ENCODE results near the gene PTPRC. TPM values are rescaled to one million over a fixed set of nuclear protein-coding genes. Genes with fewer than 3 reads are reported as not detected.

The PTPRC gene
- total RNA-seq, 2 donors from 2014 or later = 27.1 to 86.8 TPM

DNA sequence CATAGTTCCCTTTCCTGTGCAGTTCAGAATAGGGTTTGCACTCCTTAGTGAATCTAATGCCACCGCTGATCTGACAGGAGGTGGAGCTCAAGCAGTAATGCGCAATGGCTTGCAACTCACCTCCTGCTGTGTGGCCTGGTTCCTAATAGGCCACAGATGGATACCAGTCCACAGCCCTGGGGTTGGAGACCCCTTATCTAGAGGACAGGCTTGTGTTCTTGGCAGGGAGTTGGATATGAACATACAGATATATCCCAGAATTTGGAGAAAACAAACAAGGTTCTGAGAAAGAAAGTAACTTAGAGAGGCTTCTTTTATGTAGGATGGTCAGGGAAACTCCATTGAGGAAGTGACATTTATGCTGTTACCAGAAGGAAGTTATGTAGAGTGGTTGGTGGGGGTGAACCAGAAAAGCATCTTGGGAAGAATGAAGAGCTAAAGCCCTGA, 5.1 kb upstream of the PTPRC start:
- Histone ChIP-seq H3K4me1 (ENCODE audit: control insufficient read depth in 1 of 2, low read depth in 2 of 2) (no peaks in the 10 kb centered on the region), H3K36me3 (no peaks in the 10 kb centered on the region), H3K9me3 (no peaks in the 10 kb centered on the region), H3K4me3 (no peak overlapping the region), H3K27me3 (replicated peaks; ENCODE audit: insufficient read depth) (no peaks in the 10 kb centered on the region), H3K27ac (no peak overlapping the region)
- TF ChIP-seq, protein P1, sequence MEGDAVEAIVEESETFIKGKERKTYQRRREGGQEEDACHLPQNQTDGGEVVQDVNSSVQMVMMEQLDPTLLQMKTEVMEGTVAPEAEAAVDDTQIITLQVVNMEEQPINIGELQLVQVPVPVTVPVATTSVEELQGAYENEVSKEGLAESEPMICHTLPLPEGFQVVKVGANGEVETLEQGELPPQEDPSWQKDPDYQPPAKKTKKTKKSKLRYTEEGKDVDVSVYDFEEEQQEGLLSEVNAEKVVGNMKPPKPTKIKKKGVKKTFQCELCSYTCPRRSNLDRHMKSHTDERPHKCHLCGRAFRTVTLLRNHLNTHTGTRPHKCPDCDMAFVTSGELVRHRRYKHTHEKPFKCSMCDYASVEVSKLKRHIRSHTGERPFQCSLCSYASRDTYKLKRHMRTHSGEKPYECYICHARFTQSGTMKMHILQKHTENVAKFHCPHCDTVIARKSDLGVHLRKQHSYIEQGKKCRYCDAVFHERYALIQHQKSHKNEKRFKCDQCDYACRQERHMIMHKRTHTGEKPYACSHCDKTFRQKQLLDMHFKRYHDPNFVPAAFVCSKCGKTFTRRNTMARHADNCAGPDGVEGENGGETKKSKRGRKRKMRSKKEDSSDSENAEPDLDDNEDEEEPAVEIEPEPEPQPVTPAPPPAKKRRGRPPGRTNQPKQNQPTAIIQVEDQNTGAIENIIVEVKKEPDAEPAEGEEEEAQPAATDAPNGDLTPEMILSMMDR (IDR thresholded peaks at IDR 0.05) = no peak
- ATAC-seq (ENCODE audit: insufficient number of reproducible peaks, low FRiP score, low read depth) (no peak), DNase-seq (ENCODE audit: low spot score) (no peak)

DNA sequence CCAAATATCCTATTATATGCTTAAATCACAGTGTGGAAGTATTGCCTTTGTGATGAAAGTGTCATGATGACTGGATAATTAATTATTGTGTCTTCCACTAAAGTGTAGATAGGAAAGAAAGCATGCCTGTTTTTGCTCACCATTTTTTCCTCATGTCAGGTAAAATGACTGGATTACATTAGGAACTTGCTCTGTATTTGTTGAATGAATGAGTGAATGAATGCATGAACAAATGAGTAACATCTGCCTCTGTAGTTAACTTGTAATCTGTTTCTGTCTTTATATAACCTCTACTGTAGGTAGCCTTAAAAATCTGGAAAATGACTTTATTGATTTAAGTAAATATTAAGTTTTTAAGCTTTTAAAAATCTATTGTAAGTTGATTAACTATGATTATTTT, 2.9 kb upstream of the PTPRC start:
- Histone ChIP-seq H3K4me3 (no peak overlapping the region), H3K27me3 (replicated peaks; ENCODE audit: insufficient read depth) (no peaks in the 10 kb centered on the region), H3K27ac (no peak overlapping the region), H3K4me1 (ENCODE audit: control insufficient read depth in 1 of 2, low read depth in 2 of 2) (no peaks in the 10 kb centered on the region), H3K36me3 (no peaks in the 10 kb centered on the region), H3K9me3 (no peaks in the 10 kb centered on the region)
- no peak for DNase-seq (ENCODE audit: low spot score)
- TF ChIP-seq, protein P1 (IDR thresholded peaks at IDR 0.05) = no peak
- ATAC-seq (ENCODE audit: insufficient number of reproducible peaks, low FRiP score, low read depth) = no peak

DNA sequence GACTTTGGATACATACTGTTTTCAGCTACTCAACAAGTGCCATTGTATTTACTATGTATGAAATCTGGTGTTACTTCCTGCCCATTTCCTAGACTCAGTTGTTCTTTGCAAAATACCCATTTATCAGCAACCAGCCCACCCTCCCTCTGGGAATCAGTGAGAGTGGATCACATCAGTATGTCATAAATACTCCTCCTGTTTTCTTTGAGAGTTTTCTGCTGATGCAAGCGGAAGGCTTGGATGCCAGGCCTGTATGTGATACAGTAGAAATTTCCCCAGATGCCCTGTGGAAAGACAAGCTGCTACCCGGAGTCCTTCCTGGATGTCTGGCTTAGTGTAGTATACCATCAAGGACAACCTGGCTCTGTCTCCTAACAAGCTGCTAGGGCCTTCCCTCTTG, 2.4 kb upstream of the PTPRC start:
- H3K36me3 ChIP-seq = no peaks in the 10 kb centered on the region
- DNase-seq (ENCODE audit: low spot score) = no peak
- no peak overlapping the region for H3K4me3 ChIP-seq
- H3K27me3 ChIP-seq (replicated peaks; ENCODE audit: insufficient read depth) = no peaks in the 10 kb centered on the region
- no peaks in the 10 kb centered on the region for H3K4me1 ChIP-seq (ENCODE audit: control insufficient read depth in 1 of 2, low read depth in 2 of 2)
- H3K9me3 ChIP-seq = no peaks in the 10 kb centered on the region
- H3K27ac ChIP-seq = no peak overlapping the region
- no peak for ATAC-seq (ENCODE audit: insufficient number of reproducible peaks, low FRiP score, low read depth)
- TF ChIP-seq, protein P1 (IDR thresholded peaks at IDR 0.05) = no peak

DNA sequence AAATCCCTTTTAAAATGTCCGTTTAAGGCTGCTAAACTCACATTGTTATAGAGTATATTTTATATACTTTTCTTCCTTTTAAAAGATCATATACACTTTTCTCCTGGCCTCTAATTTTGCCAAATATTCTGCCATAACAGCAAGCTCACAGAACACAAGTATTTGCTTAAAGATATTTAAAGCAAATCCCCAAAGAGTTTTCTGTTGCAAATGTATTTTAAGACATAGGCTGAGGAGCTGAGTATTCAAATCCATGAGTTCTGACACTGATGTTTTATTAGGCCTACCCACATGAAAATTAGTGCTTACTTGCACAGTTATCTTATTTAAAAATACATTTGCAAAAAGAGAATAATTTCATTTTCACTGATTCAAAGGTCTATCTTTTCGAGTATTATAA, 1.7 kb upstream of the PTPRC start:
- no peak for ATAC-seq (ENCODE audit: insufficient number of reproducible peaks, low FRiP score, low read depth)
- no peak for DNase-seq (ENCODE audit: low spot score)
- no peaks in the 10 kb centered on the region for H3K4me1 ChIP-seq (ENCODE audit: control insufficient read depth in 1 of 2, low read depth in 2 of 2)
- TF ChIP-seq, protein P1 (IDR thresholded peaks at IDR 0.05) = no peak
- no peaks in the 10 kb centered on the region for H3K36me3 ChIP-seq
- no peaks in the 10 kb centered on the region for H3K9me3 ChIP-seq
- H3K27me3 ChIP-seq (replicated peaks; ENCODE audit: insufficient read depth) = no peaks in the 10 kb centered on the region
- no peak overlapping the region for H3K27ac ChIP-seq
- H3K4me3 ChIP-seq = no peak overlapping the region

DNA sequence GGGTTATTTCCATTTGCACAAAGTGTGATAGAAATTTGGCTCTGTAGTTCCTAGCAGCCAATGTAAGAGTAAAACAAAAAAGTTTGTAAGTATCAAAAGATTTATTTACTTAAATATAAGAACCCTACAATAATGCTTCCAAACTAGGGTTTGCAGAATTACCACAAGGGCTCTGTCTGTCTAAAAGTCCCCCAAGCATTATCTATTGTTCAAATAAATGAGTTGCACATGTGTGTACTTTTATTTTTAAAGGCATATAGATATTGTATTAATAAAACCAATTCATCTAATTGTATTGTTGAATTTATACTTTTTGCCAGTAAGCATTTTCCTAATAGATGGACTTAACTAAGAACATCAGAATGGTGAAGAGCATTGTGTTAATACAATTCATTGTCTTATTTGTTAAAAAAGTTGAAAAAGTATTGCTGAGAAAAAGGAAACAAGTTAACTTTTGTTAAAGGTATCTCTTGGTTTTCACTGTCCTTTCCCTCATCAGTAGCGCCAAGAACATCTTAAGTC, 863 bp upstream of the PTPRC start:
- no peak for DNase-seq (ENCODE audit: low spot score)
- H3K36me3 ChIP-seq = no peaks in the 10 kb centered on the region
- H3K4me3 ChIP-seq = no peak overlapping the region
- no peak for ATAC-seq (ENCODE audit: insufficient number of reproducible peaks, low FRiP score, low read depth)
- TF ChIP-seq, protein P1 (IDR thresholded peaks at IDR 0.05) = no peak
- no peaks in the 10 kb centered on the region for H3K9me3 ChIP-seq
- H3K27ac ChIP-seq = no peak overlapping the region
- H3K27me3 ChIP-seq (replicated peaks; ENCODE audit: insufficient read depth) = no peaks in the 10 kb centered on the region
- H3K4me1 ChIP-seq (ENCODE audit: control insufficient read depth in 1 of 2, low read depth in 2 of 2) = no peaks in the 10 kb centered on the region
